VCaP (cell line): ENCODE data around the gene GDI1.

Source experiments
- H3K27ac ChIP-seq: fragments of 450-650 bp; 2 replicates; pipeline ENCODE4 v1.5.1; 2017
- TF ChIP-seq, protein P1 (sequence below): fragments of 450-650 bp; conservative IDR thresholded peaks from 2 replicates; pipeline ENCODE4 v1.5.1; 2017; ENCODE audit warnings: mild to moderate bottlenecking, moderate library complexity

GDI1 gene

GRCh38 chrX:154437971-154438893, 1.3 kb downstream of the GDI1 start:
- TF ChIP-seq, protein P1, sequence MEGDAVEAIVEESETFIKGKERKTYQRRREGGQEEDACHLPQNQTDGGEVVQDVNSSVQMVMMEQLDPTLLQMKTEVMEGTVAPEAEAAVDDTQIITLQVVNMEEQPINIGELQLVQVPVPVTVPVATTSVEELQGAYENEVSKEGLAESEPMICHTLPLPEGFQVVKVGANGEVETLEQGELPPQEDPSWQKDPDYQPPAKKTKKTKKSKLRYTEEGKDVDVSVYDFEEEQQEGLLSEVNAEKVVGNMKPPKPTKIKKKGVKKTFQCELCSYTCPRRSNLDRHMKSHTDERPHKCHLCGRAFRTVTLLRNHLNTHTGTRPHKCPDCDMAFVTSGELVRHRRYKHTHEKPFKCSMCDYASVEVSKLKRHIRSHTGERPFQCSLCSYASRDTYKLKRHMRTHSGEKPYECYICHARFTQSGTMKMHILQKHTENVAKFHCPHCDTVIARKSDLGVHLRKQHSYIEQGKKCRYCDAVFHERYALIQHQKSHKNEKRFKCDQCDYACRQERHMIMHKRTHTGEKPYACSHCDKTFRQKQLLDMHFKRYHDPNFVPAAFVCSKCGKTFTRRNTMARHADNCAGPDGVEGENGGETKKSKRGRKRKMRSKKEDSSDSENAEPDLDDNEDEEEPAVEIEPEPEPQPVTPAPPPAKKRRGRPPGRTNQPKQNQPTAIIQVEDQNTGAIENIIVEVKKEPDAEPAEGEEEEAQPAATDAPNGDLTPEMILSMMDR: no peak
- peak overlapping the region; percentile 84; the same call in 1 of the 2 replicates for H3K27ac ChIP-seq

GRCh38 chrX:154439841-154440240, 2.9 kb downstream of the GDI1 start:
- no peak overlapping the region for H3K27ac ChIP-seq
- TF ChIP-seq, protein P1: no peak

DNA sequence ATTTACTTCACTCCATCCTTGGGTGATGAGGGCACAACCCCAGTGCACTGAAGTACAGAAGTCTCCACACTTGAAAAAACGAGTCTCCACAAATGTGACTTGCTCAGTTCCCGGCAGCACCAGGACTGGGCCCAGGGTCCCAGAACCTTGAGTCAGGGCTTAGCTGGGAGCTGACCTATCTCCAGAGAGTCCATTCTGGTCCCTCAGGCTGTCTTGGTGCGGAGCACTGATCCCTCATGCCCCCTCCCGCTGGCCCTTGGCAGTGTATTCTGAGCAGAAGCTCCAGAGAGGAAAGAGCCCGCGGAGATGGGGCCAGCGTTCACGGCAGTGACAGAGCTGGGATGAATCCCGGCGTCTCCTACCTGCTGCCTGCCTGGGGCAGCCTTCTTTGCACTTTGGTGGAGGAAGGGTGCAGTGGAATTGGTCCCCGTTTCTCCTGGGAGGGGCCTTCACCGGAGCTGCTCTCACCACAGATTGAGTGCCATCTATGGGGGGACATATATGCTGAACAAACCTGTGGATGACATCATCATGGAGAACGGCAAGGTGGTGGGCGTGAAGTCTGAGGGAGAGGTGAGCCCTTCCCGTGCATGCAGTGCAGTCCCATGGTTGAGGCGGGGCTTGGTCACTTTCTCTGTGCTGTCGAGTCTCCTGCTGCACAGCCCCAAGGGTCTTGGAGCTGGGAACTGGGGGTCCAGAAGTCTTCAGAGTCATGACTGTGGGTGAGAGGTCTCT, 3.8 kb downstream of the GDI1 start:
- TF ChIP-seq, protein P1: no peak
- H3K27ac ChIP-seq: no peak overlapping the region

DNA sequence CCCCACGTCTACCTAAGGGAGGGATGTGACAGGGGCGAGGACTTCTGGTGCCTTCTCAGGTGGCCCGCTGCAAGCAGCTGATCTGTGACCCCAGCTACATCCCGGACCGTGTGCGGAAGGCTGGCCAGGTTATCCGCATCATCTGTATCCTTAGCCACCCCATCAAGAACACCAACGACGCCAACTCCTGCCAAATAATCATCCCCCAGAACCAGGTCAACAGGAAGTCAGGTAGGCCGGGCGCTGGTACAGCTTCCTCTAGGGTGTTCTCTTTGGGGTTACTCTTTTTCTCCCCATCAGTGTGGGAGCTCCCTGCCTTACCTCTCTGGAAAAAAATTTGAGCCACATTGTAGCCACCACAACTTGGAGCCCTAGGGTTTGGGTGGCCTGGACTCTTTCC, 4.6 kb downstream of the GDI1 start:
- no peak overlapping the region for H3K27ac ChIP-seq
- TF ChIP-seq, protein P1: no peak

DNA sequence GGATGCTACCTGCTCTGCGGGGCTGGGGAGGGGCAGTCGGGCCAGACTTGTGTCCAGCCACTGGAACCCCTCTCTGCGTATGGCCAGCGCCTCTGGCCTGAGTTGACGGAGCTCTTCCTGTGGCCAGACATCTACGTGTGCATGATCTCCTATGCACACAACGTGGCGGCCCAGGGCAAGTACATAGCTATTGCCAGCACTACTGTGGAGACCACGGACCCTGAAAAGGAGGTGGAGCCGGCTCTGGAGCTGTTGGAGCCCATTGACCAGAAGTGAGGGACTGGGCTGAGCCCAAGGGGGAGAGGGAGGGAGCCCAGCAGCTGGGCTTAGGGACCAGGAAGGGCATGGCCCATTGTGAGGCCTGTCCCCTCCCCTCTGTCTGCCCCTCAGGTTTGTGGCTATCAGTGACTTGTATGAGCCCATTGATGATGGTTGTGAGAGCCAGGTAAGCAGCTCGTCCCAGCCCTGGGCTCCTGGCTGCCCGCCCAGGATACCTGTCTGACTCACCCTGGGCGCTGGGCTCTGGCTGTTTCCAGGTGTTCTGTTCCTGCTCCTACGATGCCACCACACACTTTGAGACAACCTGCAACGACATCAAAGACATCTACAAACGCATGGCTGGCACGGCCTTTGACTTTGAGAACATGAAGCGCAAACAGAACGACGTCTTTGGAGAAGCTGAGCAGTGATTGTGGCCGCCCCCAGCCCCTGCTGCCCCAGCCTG, 5.2 kb downstream of the GDI1 start:
- TF ChIP-seq, protein P1: no peak
- H3K27ac ChIP-seq: no peak overlapping the region

GRCh38 chrX:154443479-154443910, 6.5 kb downstream of the GDI1 start:
- TF ChIP-seq, protein P1: no peak
- peak overlapping the region; percentile 77 for H3K27ac ChIP-seq
